HG02798 (cell line): ENCODE measurements around the gene ARID1A.

Source experiments
- ATAC-seq: cut with Tn5 transposase; IDR thresholded peaks from one replicate; pipeline ENCODE4 v1.9.1; 2021; ENCODE audit warnings: mild to moderate bottlenecking; ENCODE audit not compliant: unreplicated experiment, poor library complexity

The ARID1A gene

GRCh38 chr1:26814893-26815292 lies 119.1 kb downstream of the ARID1A start:
- no peak for ATAC-seq

GRCh38 chr1:26820784-26821269 lies 125.0 kb downstream of the ARID1A start:
- peak; percentile 87 for ATAC-seq

GRCh38 chr1:26822737-26823395 lies 127.1 kb downstream of the ARID1A start:
- ATAC-seq = no peak

- ATAC-seq = no peak
Measured at GRCh38 chr1:26824731-26825130, 128.9 kb downstream of the ARID1A start.

GRCh38 chr1:26826261-26827105 lies 130.7 kb downstream of the ARID1A start, which contains the start of gene ZDHHC18:
Gene ZDHHC18 (plus strand): TSS chr1:26826688. CDS start chr1:26826805, 117 bp downstream.
- ATAC-seq = peak; percentile 84

- ATAC-seq = no peak
Measured at GRCh38 chr1:26827106-26827604, 131.3 kb downstream of the ARID1A start.

GRCh38 chr1:26827663-26828062 lies 131.8 kb downstream of the ARID1A start:
- no peak for ATAC-seq

GRCh38 chr1:26828411-26828991 lies 132.7 kb downstream of the ARID1A start:
- ATAC-seq = no peak

GRCh38 chr1:26829184-26829911 lies 133.5 kb downstream of the ARID1A start:
- no peak for ATAC-seq

- no peak for ATAC-seq
Measured at GRCh38 chr1:26831059-26831458, 135.2 kb downstream of the ARID1A start.
